Adipose tissue (tissue), 3 donors: Measurements from ENCODE around the gene AASDHPPT. TPM values are rescaled to one million over a fixed set of nuclear protein-coding genes. Genes with fewer than 3 reads are reported as not detected.

Experiments used
- H3K27ac ChIP-seq: one replicate; pipeline ENCODE4 v1.5.1; 2013; ENCODE audit warnings: low read depth, low read length
- WGBS, 3 donors: extraction: QIAGEN DNeasy Blood & Tissue Kit; methylation state at CpG; one replicate each; pipeline ENCODE4 v1.1.7; 2013; 5-methylcytosine and 5-hydroxymethylcytosine counted together
- polyA plus RNA-seq, 3 donors: library from polyadenylated mRNA; stranded (reverse); fragments of 200-250 nt; gene quantifications; one replicate each; pipeline ENCODE4 v1.2.3, GENCODE V29; 2013
- donor health status: healthy with polysubstance abuse.
- donor health status: Bipolar disorder and iron deficiency.
- donor health status: healthy.

AASDHPPT gene
- polyA plus RNA-seq, 3 donors, result 12.5 to 13.6 (median 13.5) TPM

- no peak overlapping the region for H3K27ac ChIP-seq
These were observed 59.6 kb downstream of the AASDHPPT start for GRCh38 chr11:106137061-106137460.

- 69 to 92% (median 72%) methylated on average over 1 of the region's 1 CpG for WGBS, 3 donors
- H3K27ac ChIP-seq, result no peak overlapping the region
These were observed 60.3 kb downstream of the AASDHPPT start for GRCh38 chr11:106137758-106138157.

Other genes starting within 250 kb of the AASDHPPT start
- gene MSANTD4, start 55.4 kb upstream of the AASDHPPT start, polyA plus RNA-seq, result 10 to 100 TPM in 1 of 3 donors, 1 to 10 TPM in 2; 3.5 to 12.9 (median 4.6) TPM
- 1 to 10 TPM; 1.4 to 2.0 (median 1.7) TPM for gene KBTBD3, start 315 bp upstream of the AASDHPPT start, polyA plus RNA-seq